ENCODE results near the gene FAM193A.

DNA sequence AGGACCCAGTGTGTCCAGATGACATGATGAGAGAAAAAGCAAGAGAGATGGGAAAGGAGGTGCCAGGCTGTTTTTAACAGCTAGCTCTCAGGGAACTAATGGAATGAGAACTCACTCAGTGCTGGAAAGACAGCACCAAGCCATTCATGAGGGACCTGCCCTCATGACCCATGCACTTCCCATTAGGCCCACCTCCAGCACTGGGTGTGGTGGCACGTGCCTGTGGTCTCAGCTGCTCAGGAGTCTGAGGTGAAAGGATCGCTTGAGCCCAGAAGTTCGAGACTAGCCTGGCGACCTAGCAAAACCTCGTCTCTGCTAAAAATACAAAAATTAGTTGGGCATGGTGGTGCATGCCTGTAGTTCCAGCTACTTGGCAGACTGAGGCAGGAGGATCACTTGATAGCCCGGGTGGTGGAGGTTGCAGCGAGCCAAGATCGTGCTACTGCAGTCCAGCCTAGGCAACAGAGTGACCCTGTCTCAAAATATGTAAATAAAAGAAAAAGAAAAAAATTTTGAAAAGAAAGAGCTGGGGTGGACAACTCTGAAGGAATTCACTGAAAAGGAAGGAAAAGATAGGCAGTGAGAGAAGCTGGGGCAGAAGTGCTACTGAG lies 50.9 kb downstream of the FAM193A start:
- TF ChIP-seq, protein P1, sequence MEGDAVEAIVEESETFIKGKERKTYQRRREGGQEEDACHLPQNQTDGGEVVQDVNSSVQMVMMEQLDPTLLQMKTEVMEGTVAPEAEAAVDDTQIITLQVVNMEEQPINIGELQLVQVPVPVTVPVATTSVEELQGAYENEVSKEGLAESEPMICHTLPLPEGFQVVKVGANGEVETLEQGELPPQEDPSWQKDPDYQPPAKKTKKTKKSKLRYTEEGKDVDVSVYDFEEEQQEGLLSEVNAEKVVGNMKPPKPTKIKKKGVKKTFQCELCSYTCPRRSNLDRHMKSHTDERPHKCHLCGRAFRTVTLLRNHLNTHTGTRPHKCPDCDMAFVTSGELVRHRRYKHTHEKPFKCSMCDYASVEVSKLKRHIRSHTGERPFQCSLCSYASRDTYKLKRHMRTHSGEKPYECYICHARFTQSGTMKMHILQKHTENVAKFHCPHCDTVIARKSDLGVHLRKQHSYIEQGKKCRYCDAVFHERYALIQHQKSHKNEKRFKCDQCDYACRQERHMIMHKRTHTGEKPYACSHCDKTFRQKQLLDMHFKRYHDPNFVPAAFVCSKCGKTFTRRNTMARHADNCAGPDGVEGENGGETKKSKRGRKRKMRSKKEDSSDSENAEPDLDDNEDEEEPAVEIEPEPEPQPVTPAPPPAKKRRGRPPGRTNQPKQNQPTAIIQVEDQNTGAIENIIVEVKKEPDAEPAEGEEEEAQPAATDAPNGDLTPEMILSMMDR (IDR thresholded peaks at IDR 0.05) = no peak
- no peak for TF ChIP-seq POLR2A (IDR thresholded peaks at IDR 0.05)
